ENCODE data around the gene RPL18A.

Gene RPL18A

GRCh38 chr19:17859533-17860330 is at the start of gene RPL18A:
TSS of gene RPL18A (plus strand) at chr19:17859910. CDS start at chr19:17859957, 47 bp downstream.
- peak; percentile 98 for DNase-seq (ENCODE audit: low read depth)

DNA sequence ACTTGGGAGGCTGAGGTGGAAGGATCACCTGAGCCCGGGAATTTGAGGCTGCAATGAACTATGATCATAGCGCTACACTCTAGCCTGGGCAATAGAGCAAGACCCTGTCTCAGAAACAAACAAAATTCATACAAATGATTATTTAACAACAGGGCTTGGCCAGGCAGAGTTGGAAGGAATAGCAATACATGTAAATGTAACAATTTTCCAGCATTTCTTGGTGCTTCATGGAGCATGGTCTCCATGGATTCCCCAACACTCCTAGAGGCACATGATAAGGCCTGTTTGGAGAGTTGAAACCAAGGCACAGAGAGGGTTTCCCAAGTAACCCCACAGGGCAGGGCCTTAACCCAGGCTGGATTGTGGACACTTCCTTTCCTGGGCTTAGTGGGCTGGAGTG is 48.6 kb upstream of the RPL18A start:
- no peak for DNase-seq (ENCODE audit: low read depth)

DNA sequence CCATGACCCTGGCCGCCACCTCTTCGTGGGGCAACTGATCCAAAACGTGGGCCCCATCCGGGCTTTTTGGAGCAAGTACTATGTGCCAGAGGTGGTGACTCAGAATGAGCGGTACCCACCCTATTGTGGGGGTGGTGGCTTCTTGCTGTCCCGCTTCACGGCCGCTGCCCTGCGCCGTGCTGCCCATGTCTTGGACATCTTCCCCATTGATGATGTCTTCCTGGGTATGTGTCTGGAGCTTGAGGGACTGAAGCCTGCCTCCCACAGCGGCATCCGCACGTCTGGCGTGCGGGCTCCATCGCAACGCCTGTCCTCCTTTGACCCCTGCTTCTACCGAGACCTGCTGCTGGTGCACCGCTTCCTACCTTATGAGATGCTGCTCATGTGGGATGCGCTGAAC is 48.0 kb upstream of the RPL18A start:
- no peak for DNase-seq (ENCODE audit: low read depth)

DNA sequence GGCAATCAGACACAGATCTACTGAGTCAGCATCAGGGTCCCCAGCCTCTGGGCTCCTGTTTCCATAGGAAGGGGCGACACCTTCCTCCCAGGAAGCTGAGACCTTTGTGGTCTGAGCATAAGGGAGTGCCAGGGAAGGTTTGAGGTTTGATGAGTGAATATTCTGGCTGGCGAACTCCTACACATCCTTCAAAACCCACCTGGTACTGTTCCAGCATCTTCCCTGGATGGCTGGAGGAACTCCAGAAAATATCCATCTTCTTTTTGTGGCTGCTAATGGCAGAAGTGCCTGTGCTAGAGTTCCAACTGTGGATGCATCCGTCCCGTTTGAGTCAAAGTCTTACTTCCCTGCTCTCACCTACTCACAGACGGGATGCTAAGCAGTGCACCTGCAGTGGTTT is 47.6 kb upstream of the RPL18A start:
- DNase-seq (ENCODE audit: low read depth) = no peak

- no peak for DNase-seq (ENCODE audit: low read depth)
Observed at GRCh38 chr19:17817668-17818363, 41.9 kb upstream of the RPL18A start.

DNA sequence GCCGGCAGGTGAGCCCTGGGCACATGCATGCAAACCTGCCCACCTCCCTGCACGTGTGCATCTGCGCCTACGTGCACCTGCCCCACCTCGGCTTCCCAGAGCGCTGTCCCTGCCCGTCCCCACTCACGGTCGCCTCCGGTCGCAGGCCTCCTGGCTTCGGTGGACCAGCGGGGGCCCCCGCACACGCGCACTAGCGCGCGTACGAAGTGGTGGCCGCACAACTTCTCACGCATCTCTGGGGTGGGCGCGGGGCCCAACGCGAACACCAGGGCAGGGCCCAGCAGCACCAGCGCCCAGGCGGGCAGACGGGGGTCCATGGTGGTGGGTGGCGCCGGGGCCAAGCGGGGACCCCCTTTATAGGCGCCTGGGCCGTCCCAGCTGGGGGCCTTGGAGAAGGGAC is 38.5 kb upstream of the RPL18A start, which contains the start of gene INSL3:
Gene INSL3, minus strand, starts transcription at position 330 of the 400 bp plus-strand sequence. Its CDS starts 13 bp downstream, at position 317.
- no peak for DNase-seq (ENCODE audit: low read depth)

GRCh38 chr19:17824339-17824738 is 35.4 kb upstream of the RPL18A start:
- no peak for DNase-seq (ENCODE audit: low read depth)

GRCh38 chr19:17826508-17827056 is 33.1 kb upstream of the RPL18A start:
- no peak for DNase-seq (ENCODE audit: low read depth)

DNA sequence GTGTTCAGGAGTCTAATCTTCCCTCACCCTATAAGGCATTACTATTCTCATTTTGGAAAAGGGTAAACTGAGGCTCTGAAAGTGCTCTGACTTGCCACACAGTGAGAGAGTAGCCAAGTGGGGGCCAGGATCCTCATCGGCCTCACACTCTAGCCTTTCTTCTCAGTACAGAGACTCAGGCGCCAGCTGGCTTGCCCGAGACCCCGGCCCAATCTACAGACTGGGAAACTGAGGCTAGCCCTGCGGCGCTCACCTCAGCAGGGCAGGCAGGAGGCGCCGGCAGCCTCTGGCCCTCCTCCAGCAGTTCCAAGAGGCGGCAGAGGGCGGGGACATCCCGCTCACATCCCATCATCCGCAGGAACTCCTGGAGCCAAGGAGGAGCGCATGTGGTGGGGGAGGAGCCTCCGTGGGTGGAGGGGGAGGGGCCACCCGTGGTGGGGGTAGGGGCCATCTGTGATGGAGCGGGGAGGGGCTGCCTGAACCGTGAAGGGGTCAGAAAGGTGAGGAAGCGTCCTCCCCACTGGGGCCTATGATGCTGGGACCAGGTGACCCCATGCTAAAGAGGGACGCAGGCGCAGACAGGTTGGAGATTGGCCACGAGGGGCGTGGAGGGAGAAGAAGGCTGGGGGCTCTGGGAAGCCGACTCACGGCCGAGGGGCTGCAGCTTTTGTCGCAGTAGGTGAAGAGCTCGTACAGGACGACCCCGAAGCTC is 29.7 kb upstream of the RPL18A start:
- no peak for DNase-seq (ENCODE audit: low read depth)

DNA sequence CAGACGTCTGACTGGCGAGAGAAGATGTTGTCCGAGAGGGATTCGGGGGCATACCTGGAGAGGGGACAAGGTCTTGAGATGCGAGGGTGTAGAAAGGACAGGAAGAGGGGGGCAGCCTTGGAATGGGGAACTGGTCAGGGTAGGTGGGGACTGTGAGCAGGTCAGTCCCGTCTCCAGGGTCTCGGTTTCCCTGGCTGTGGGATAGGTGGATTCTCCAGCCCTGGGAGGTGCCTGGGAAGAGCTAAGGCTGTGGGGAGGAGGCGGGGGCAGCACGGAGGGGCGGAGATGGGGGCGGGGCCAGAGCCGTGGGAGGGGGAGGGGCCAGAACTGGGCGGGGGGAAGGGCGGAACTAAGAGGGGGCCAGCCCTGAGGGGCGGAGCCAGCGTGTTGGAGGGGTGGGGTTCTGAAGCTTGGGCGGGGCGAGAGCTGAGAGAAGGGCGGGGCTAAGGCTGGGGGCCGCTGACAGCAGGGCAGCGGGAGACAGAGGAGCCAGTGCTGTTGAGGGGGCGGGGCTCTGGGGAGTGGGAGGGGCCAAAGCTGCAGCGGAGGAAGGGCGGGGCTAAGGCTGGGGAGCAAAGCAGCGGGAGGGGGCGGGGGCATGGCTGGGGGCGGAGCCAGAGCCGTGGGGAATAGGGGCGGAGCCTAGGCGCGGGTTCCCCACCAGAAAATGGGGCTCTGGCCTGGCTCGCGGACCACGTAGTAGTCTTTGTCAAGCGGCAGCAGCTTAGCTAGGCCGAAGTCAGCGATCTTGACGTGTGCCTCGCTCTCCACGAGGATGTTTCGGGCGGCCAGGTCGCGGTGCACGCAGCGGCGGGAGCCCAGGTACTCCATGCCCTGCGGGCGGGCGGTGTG is 28.9 kb upstream of the RPL18A start:
- DNase-seq (ENCODE audit: low read depth) = peak; percentile 42

DNA sequence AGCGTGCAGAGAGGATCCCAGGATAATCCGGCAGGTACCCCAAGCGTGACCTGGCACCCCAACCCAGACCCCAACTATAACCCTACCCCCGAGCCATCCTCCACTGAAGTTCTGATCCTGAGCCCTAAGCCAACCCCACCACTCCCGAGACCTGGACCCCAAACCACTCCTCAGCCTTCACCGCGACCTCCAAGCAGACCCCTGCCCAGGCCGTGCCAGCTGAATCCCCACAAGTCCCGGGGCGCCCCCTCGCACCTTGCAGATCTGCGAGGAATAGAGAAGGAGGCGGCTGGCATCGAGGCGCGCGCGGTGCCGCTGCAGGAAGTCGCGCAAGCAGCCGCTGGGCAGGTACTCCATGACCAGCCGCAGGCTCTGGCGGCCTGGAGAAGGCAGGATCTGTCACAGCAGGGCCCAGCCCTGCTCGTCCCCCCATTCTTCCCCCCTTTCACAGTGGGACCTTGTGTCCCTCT is 28.3 kb upstream of the RPL18A start:
- no peak for DNase-seq (ENCODE audit: low read depth)

DNA sequence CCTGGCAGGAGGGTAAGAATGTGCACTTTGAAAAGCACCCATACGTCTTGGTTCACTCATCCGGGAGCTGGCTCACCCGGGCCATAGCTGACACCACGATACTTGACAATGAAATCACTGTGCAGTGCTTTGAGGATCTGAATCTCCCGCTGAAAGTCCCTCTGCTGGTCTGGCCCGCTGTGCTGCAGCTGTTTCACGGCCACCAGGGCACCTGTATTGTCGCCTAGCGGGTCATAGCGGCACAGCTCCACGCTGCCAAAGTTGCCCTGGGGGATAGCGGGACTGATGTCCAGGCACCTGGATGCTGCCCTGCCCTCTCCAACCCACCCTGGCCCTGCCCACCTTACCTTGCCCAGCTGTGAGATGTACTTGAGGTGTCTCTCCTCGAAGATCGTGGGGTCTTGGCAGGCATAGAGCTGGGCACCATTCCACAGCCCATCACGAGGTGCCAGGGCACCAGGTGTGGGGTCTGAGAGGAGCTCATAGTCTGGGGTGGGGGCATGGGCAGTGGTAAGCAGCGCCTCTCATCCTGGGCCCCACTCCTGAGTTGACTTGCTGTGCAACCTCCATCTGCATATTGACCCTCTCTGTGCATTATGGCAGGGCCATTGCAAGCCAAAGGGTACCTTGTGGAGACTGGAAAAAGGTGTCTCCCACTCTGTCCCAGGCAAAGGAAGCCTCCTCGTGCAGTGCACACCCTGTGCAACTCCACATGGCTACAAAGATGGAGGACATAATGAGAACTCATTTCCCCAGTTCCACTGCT is 27.1 kb upstream of the RPL18A start:
- no peak for DNase-seq (ENCODE audit: low read depth)

DNA sequence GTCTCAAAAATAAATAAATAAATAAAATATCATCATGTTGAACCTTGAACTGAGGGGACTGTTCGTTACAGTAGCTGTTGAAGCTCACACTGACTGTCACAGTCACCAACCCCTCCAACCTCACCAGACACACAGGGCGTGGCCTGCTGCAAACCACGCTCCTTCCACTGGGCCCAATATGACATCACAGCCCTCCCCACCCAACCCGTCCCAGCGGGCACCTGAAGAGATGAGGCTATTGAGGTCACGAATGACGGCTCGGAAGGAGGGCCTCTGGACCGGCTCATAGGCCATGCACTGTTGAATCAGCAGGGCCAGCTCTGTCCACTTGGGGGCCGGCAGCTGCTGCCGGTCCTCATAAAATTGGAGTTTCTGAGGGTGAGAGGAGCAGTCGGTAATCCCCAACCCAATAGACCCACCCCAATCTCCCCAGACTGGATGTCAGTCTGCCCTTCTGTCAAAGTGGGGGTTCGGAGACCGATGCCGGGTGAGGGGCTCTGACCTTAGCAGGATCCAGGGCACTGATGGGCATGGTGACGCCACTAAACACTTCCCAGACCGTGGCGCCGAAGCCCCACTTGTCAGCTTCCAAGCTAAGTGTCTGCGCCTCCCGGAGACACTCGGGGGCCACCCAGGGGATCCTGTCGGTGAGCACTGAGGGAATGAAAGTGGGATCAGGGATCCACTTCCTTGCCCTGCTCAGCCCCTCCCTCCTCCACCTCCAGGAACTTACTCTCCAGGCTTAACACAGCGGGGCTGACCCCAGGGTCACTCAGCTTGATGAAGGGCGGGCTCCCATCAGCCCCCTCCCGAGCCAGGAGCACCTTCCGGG is 25.1 kb upstream of the RPL18A start:
- no peak for DNase-seq (ENCODE audit: low read depth)

GRCh38 chr19:17835182-17836006 is 24.3 kb upstream of the RPL18A start:
- DNase-seq (ENCODE audit: low read depth) = no peak

DNA sequence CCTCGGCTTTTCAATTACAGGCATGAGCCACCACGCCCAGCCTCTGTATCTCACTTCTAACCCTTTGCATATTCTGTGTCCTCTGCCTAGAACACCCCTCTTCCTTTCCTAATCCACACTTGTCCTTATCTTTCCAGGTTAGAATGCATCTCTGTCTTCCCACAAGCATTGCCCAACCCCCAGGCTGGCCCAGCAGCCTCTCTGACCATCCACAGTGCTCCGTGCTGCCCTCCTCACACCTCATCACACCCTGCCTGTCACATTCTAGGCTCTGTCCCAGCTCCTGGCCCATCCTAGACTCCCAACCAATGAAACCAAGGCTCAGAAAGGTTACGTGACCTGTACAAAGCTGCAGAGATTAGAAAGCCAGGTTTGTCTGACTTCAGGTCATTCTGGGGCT is 23.2 kb upstream of the RPL18A start:
- DNase-seq (ENCODE audit: low read depth) = no peak

DNA sequence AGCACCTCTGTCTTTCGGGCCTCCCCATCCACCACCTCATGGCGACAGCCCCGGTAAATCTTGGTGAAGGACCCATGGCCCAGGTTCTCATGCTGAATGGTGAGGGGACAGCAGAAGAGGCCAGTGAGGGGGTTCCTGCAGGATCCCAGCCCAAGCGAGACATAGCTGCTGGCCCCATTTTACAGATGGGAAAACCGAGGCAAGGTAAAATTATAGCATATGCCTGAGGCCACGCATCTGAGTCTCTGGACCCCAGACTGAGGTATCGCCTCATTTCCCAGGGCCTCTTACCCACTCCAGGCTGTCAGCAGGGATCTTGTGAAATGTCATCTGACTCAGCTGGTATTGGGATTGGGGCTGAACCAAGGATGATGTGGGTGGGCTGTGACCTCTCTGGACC is 21.7 kb upstream of the RPL18A start:
- DNase-seq (ENCODE audit: low read depth) = no peak

DNA sequence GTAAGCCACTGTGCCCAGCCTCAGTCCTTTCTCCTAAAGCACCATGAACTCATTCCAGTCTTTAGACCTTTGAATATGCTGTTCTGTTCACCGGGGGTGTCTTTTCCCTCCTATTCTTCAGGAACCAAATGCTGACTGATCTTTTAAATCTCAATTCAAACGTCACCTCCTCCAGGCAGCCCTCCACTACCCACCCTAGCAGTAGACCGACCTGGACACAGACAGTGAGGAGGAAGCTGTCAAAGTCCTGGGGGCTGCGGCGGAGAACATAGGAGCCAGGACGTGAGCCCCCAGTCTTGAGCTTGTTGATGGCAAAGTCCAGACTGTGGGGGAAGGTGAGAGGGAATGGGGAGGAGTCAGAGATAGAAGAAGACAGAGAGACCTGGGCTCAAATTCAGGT is 19.7 kb upstream of the RPL18A start:
- no peak for DNase-seq (ENCODE audit: low read depth)

- no peak for DNase-seq (ENCODE audit: low read depth)
Observed at GRCh38 chr19:17841371-17841809, 18.3 kb upstream of the RPL18A start.
